Osteoblast (primary cell): Measurements from ENCODE around the gene HOXB8. TPM values are rescaled to one million over a fixed set of nuclear protein-coding genes. Genes with fewer than 3 reads are reported as not detected.

Experiments
- DNase-seq: peaks from one replicate; pipeline ENCODE4 v3.0.0; 2011; ENCODE audit warnings: low spot score, mixed read lengths; ENCODE audit not compliant: insufficient read length; ENCODE audit errors: missing footprints
- H2AFZ ChIP-seq: 2 replicates; pipeline ENCODE4 v1.6.0; 2011; ENCODE audit warnings: mild to moderate bottlenecking, low read length
- H3K27ac ChIP-seq: 2 replicates; pipeline ENCODE4 v1.5.1; 2011; ENCODE audit warnings: mild to moderate bottlenecking, low read depth, low read length, moderate library complexity
- H3K27me3 ChIP-seq: 2 replicates; pipeline ENCODE4 v1.6.0; 2012; ENCODE audit warnings: mild to moderate bottlenecking, control low read depth, inconsistent platforms, low read length, moderate library complexity; ENCODE audit not compliant: insufficient read depth
- H3K36me3 ChIP-seq: 2 replicates; pipeline ENCODE4 v1.5.1; 2011; ENCODE audit warnings: mild to moderate bottlenecking, low read length, control low read depth, moderate library complexity; ENCODE audit not compliant: insufficient read depth
- H3K4me1 ChIP-seq: 2 replicates; pipeline ENCODE4 v1.5.1; 2011; ENCODE audit warnings: mild to moderate bottlenecking, low read length, control low read depth, moderate library complexity; ENCODE audit not compliant: insufficient read depth
- H3K4me2 ChIP-seq: 2 replicates; pipeline ENCODE4 v1.6.0; 2011; ENCODE audit warnings: mild to moderate bottlenecking, low read length; ENCODE audit not compliant: insufficient read depth
- H3K4me3 ChIP-seq: fragments of 200-600 bp; sonication (generic); 3 replicates; pipeline ENCODE4 v1.5.1; 2012; ENCODE audit warnings: mild to moderate bottlenecking, low read length, inconsistent platforms; ENCODE audit not compliant: insufficient read depth
- H3K79me2 ChIP-seq: 2 replicates; pipeline ENCODE4 v1.6.0; 2012; ENCODE audit warnings: mild to moderate bottlenecking, low read length, control low read depth, inconsistent platforms; ENCODE audit not compliant: insufficient read depth
- H3K9me3 ChIP-seq: 2 replicates; pipeline ENCODE4 v1.5.1; 2011; ENCODE audit warnings: low read depth, low read length, control low read depth
- H4K20me1 ChIP-seq: 2 replicates; pipeline ENCODE4 v1.6.0; 2012; ENCODE audit warnings: mild to moderate bottlenecking, low read length, control low read depth; ENCODE audit not compliant: insufficient read depth
- CTCF ChIP-seq: IDR thresholded peaks from 2 replicates; pipeline ENCODE4 v1.5.1; 2011; ENCODE audit warnings: mild to moderate bottlenecking, low read depth, low read length, moderate library complexity; ENCODE audit errors: extremely low read depth
- total RNA-seq: library from RNA; depleted of rRNA; stranded (reverse); fragments of >200 nt; gene quantifications from 2 replicates; pipeline ENCODE4 v1.2.3, GENCODE V29; 2012

Gene HOXB8
- total RNA-seq, 1 donor, result not detected

- no peak overlapping the region for H3K27ac ChIP-seq
- TF ChIP-seq CTCF, result no peak
- H4K20me1 ChIP-seq, result no peaks in the 10 kb centered on the region
- no peaks in the 10 kb centered on the region for H3K4me1 ChIP-seq
- H2AFZ ChIP-seq, result no peak overlapping the region
- no peaks in the 10 kb centered on the region for H3K9me3 ChIP-seq
- H3K4me3 ChIP-seq, result no peak overlapping the region
- H3K36me3 ChIP-seq, result no peaks in the 10 kb centered on the region
- DNase-seq, result no peak
- no peak overlapping the region for H3K4me2 ChIP-seq
- no peaks in the 10 kb centered on the region for H3K79me2 ChIP-seq
- H3K27me3 ChIP-seq, result peaks cover 96% of the 10 kb centered on the region
These were observed 46.4 kb downstream of the HOXB8 start for GRCh38 chr17:48568499-48569239.

GRCh38 chr17:48567646-48568354, 47.3 kb downstream of the HOXB8 start:
- no peaks in the 10 kb centered on the region for H4K20me1 ChIP-seq
- no peak for TF ChIP-seq CTCF
- H3K79me2 ChIP-seq, result no peaks in the 10 kb centered on the region
- H3K4me3 ChIP-seq, result no peak overlapping the region
- H3K27ac ChIP-seq, result no peak overlapping the region
- H2AFZ ChIP-seq, result no peak overlapping the region
- H3K4me2 ChIP-seq, result no peak overlapping the region
- H3K9me3 ChIP-seq, result no peaks in the 10 kb centered on the region
- H3K4me1 ChIP-seq, result no peaks in the 10 kb centered on the region
- no peak for DNase-seq
- H3K36me3 ChIP-seq, result no peaks in the 10 kb centered on the region
- H3K27me3 ChIP-seq, result peaks cover 96% of the 10 kb centered on the region

- H3K4me2 ChIP-seq, result no peak overlapping the region
- no peaks in the 10 kb centered on the region for H3K9me3 ChIP-seq
- TF ChIP-seq CTCF, result no peak
- H3K4me1 ChIP-seq, result no peaks in the 10 kb centered on the region
- DNase-seq, result no peak
- H3K27me3 ChIP-seq, result peaks cover 94% of the 10 kb centered on the region
- H3K27ac ChIP-seq, result no peak overlapping the region
- H3K4me3 ChIP-seq, result no peak overlapping the region
- H4K20me1 ChIP-seq, result no peaks in the 10 kb centered on the region
- no peak overlapping the region for H2AFZ ChIP-seq
- no peaks in the 10 kb centered on the region for H3K36me3 ChIP-seq
- no peaks in the 10 kb centered on the region for H3K79me2 ChIP-seq
These were observed 47.9 kb downstream of the HOXB8 start for GRCh38 chr17:48567209-48567608.

- no peak for TF ChIP-seq CTCF
- H3K4me1 ChIP-seq, result no peaks in the 10 kb centered on the region
- peaks cover 94% of the 10 kb centered on the region for H3K27me3 ChIP-seq
- no peak overlapping the region for H3K27ac ChIP-seq
- no peaks in the 10 kb centered on the region for H3K79me2 ChIP-seq
- no peak for DNase-seq
- no peaks in the 10 kb centered on the region for H4K20me1 ChIP-seq
- H3K4me3 ChIP-seq, result no peak overlapping the region
- no peaks in the 10 kb centered on the region for H3K36me3 ChIP-seq
- H3K4me2 ChIP-seq, result no peak overlapping the region
- H2AFZ ChIP-seq, result no peak overlapping the region
- H3K9me3 ChIP-seq, result no peaks in the 10 kb centered on the region
These were observed 48.4 kb downstream of the HOXB8 start for GRCh38 chr17:48566717-48567116.
